Measurements from ENCODE around the gene KCP. TPM values are rescaled to one million over a fixed set of nuclear protein-coding genes. Genes with fewer than 3 reads are reported as not detected.

KCP gene
- total RNA-seq, 1 experiment from 2014 or later = 2.7 TPM

- TF ChIP-seq NR1H2 (CRISPR knock-in tag; IDR thresholded peaks at IDR 0.05) = no peak
- TF ChIP-seq, protein P1, sequence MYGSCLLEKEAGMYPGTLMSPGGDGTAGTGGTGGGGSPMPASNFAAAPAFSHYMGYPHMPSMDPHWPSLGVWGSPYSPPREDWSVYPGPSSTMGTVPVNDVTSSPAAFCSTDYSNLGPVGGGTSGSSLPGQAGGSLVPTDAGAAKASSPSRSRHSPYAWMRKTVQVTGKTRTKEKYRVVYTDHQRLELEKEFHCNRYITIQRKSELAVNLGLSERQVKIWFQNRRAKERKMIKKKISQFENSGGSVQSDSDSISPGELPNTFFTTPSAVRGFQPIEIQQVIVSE (CRISPR knock-in tag; IDR thresholded peaks at IDR 0.05; ENCODE audit: borderline replicate concordance) = no peak
- no peak for TF ChIP-seq ZNF396 (CRISPR knock-in tag; IDR thresholded peaks at IDR 0.05; ENCODE audit: borderline replicate concordance)
- TF ChIP-seq, protein P2, sequence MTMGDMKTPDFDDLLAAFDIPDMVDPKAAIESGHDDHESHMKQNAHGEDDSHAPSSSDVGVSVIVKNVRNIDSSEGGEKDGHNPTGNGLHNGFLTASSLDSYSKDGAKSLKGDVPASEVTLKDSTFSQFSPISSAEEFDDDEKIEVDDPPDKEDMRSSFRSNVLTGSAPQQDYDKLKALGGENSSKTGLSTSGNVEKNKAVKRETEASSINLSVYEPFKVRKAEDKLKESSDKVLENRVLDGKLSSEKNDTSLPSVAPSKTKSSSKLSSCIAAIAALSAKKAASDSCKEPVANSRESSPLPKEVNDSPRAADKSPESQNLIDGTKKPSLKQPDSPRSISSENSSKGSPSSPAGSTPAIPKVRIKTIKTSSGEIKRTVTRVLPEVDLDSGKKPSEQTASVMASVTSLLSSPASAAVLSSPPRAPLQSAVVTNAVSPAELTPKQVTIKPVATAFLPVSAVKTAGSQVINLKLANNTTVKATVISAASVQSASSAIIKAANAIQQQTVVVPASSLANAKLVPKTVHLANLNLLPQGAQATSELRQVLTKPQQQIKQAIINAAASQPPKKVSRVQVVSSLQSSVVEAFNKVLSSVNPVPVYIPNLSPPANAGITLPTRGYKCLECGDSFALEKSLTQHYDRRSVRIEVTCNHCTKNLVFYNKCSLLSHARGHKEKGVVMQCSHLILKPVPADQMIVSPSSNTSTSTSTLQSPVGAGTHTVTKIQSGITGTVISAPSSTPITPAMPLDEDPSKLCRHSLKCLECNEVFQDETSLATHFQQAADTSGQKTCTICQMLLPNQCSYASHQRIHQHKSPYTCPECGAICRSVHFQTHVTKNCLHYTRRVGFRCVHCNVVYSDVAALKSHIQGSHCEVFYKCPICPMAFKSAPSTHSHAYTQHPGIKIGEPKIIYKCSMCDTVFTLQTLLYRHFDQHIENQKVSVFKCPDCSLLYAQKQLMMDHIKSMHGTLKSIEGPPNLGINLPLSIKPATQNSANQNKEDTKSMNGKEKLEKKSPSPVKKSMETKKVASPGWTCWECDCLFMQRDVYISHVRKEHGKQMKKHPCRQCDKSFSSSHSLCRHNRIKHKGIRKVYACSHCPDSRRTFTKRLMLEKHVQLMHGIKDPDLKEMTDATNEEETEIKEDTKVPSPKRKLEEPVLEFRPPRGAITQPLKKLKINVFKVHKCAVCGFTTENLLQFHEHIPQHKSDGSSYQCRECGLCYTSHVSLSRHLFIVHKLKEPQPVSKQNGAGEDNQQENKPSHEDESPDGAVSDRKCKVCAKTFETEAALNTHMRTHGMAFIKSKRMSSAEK (CRISPR knock-in tag; IDR thresholded peaks at IDR 0.05; ENCODE audit: borderline replicate concordance) = no peak
- TF ChIP-seq ZBTB43 (CRISPR knock-in tag; IDR thresholded peaks at IDR 0.05) = no peak
- TF ChIP-seq ZNF425 (CRISPR knock-in tag; conservative IDR thresholded peaks at IDR 0.05) = no peak
Measured at GRCh38 chr7:128876127-128876526, 34.4 kb downstream of the KCP start (continued).

GRCh38 chr7:128875523-128875948 lies 35.0 kb downstream of the KCP start:
- Mint-ChIP-seq H3K27me3 (ENCODE audit: low read depth) (peaks cover 19% of the 10 kb centered on the region), H3K36me3 (no peaks in the 10 kb centered on the region), H3K4me1 (no peaks in the 10 kb centered on the region), H3K4me3 (no peak overlapping the region), H3K27ac (0 out of 2 replicates have a peak overlapping the region, but pooled peaks have one; percentile 25), H3K9me3 (no peaks in the 10 kb centered on the region)
- ChIA-PET CTCF (interaction anchor here (1.8 kb wide), 1 partner anchor 16 kb away, joined by 6 read pairs; no protein-coding TSS in a partner anchor), POLR2A (interaction anchor here (0.6 kb wide), 1 partner anchor 35 kb away, joined by 3 read pairs; no protein-coding TSS in a partner anchor)
- ATAC-seq = no peak
- no peak for DNase-seq (ENCODE audit: low spot score)
- TF ChIP-seq, protein P3, sequence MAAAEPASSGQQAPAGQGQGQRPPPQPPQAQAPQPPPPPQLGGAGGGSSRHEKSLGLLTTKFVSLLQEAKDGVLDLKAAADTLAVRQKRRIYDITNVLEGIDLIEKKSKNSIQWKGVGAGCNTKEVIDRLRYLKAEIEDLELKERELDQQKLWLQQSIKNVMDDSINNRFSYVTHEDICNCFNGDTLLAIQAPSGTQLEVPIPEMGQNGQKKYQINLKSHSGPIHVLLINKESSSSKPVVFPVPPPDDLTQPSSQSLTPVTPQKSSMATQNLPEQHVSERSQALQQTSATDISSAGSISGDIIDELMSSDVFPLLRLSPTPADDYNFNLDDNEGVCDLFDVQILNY (CRISPR knock-in tag; IDR thresholded peaks at IDR 0.05) = no peak

- DNase-seq (ENCODE audit: low spot score) (no peak), ATAC-seq (no peak)
- Mint-ChIP-seq H3K36me3 (no peaks in the 10 kb centered on the region), H3K4me1 (peaks cover 4% of the 10 kb centered on the region; the same call in 1 of the 2 replicates), H3K9me3 (no peaks in the 10 kb centered on the region), H3K27me3 (ENCODE audit: low read depth) (peaks cover 25% of the 10 kb centered on the region), H3K27ac (no peak overlapping the region), H3K4me3 (no peak overlapping the region)
- POLR2A ChIA-PET = interaction anchor here (0.7 kb wide), 2 partner anchors 231 to 819 kb away, joined by 6 read pairs; no protein-coding TSS in a partner anchor
- CTCF ChIA-PET = interaction anchor here (1.1 to 2.4 kb wide), 4 partner anchors 9 to 14 kb away, joined by 5 to 10 read pairs (median 7); partner anchors contain the start of gene ATP6V1F
- TF ChIP-seq TEAD4 (CRISPR knock-in tag; IDR thresholded peaks at IDR 0.05) (no peak), HMGA2 (CRISPR knock-in tag; IDR thresholded peaks at IDR 0.05) (no peak), ZNF423 (CRISPR knock-in tag; IDR thresholded peaks at IDR 0.05) (0 out of 2 replicates have a peak, but pooled peaks have one; percentile 10), ZNF263 (CRISPR knock-in tag; IDR thresholded peaks at IDR 0.05; ENCODE audit: low read depth) (no peak), NR3C1 (CRISPR knock-in tag; conservative IDR thresholded peaks at IDR 0.05; ENCODE audit: low read depth) (no peak), AR (CRISPR knock-in tag; IDR thresholded peaks at IDR 0.05) (no peak)
Measured at GRCh38 chr7:128874140-128875031, 36.1 kb downstream of the KCP start.
